RWPE2 (cell line): ENCODE data around the gene P2RX6.
"Not testable (repeated sequence)": the region's sequence is repeated elsewhere in the genome, so short reads cannot be mapped to it uniquely, and the experiment has no call there.

Experiments
- ATAC-seq: fragments of 200-7000 bp; cut with Tn5 transposase; 3 replicates; pipeline ENCODE4 v1.9.1; 2021; ENCODE audit warnings: low read depth
- DNase-seq: peaks from one replicate; pipeline ENCODE4 v3.0.0-alpha.2; 2020; ENCODE audit warnings: low spot score
- H3K27ac ChIP-seq: fragments of 450-650 bp; 2 replicates; pipeline ENCODE4 v1.5.1; 2017; ENCODE audit warnings: mild to moderate bottlenecking; ENCODE audit not compliant: poor library complexity, severe bottlenecking
- H3K27me3 ChIP-seq: fragments of 250-450 bp; sonication (Bioruptor Pico); 2 replicates; pipeline ENCODE4 v1.5.1; 2021; ENCODE audit warnings: mild to moderate bottlenecking, moderate library complexity; ENCODE audit not compliant: insufficient read depth, poor library complexity, severe bottlenecking
- H3K36me3 ChIP-seq: fragments of 250-450 bp; sonication (Bioruptor Pico); 2 replicates; pipeline ENCODE4 v1.5.1; 2020; ENCODE audit warnings: low read depth, mild to moderate bottlenecking, moderate library complexity
- H3K4me1 ChIP-seq: fragments of 250-450 bp; sonication (Bioruptor Pico); 2 replicates; pipeline ENCODE4 v1.5.1; 2021; ENCODE audit warnings: mild to moderate bottlenecking, moderate library complexity; ENCODE audit not compliant: insufficient read depth, poor library complexity, severe bottlenecking
- H3K4me3 ChIP-seq: fragments of 250-450 bp; sonication (Bioruptor Pico); 2 replicates; pipeline ENCODE4 v1.5.1; 2021; ENCODE audit warnings: mild to moderate bottlenecking, moderate library complexity; ENCODE audit not compliant: severe bottlenecking
- H3K9me3 ChIP-seq: fragments of 250-450 bp; sonication (Bioruptor Pico); 2 replicates; pipeline ENCODE4 v1.5.1; 2021; ENCODE audit warnings: mild to moderate bottlenecking, moderate library complexity; ENCODE audit not compliant: severe bottlenecking
- TF ChIP-seq, protein P1 (sequence below): fragments of 450-650 bp; IDR thresholded peaks from one replicate; pipeline ENCODE4 v1.5.1; 2017; ENCODE audit warnings: mild to moderate bottlenecking, moderate library complexity; ENCODE audit not compliant: poor library complexity, severe bottlenecking

The P2RX6 gene

DNA sequence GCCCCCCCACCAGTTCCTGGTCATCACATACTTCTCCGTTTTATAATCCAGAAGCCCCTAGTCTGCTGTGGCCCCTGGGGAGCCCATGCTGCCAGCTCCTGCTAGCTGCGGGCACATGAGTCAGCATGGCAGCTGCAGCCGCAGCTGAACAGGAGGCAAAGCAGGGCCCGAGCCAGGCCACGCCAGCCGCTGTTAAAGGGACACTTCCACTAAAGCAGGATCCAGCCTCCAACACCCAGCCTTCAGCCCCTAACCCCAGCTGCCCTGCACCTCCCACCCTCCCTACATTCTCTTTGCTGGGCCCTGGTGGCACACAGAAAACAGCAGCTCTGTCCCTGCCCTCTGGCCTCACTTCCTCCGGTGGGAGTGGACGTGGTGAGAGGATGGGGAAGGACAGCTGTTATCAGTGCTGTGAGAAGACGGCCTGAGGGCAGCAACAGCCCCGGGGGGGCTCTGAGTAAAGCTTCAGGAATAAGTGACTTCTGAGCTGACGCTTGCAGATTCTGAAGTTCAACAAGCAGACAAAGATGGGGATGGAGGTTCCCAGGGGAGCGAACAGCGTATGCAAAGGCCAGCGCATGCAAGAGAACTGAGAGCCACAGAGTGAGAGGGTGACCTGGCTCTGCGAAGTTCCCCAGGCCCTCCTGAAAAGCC is 30.1 kb downstream of the P2RX6 start:
- no peaks in the 10 kb centered on the region for H3K9me3 ChIP-seq
- H3K36me3 ChIP-seq: no peaks in the 10 kb centered on the region
- peak overlapping the region; percentile 28 for H3K4me3 ChIP-seq
- peaks cover 13% of the 10 kb centered on the region for H3K4me1 ChIP-seq
- ATAC-seq (peak; percentile 58), DNase-seq (no peak)
- H3K27me3 ChIP-seq: no peaks in the 10 kb centered on the region
- H3K27ac ChIP-seq: no peak overlapping the region
- TF ChIP-seq, protein P1, sequence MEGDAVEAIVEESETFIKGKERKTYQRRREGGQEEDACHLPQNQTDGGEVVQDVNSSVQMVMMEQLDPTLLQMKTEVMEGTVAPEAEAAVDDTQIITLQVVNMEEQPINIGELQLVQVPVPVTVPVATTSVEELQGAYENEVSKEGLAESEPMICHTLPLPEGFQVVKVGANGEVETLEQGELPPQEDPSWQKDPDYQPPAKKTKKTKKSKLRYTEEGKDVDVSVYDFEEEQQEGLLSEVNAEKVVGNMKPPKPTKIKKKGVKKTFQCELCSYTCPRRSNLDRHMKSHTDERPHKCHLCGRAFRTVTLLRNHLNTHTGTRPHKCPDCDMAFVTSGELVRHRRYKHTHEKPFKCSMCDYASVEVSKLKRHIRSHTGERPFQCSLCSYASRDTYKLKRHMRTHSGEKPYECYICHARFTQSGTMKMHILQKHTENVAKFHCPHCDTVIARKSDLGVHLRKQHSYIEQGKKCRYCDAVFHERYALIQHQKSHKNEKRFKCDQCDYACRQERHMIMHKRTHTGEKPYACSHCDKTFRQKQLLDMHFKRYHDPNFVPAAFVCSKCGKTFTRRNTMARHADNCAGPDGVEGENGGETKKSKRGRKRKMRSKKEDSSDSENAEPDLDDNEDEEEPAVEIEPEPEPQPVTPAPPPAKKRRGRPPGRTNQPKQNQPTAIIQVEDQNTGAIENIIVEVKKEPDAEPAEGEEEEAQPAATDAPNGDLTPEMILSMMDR: no peak

DNA sequence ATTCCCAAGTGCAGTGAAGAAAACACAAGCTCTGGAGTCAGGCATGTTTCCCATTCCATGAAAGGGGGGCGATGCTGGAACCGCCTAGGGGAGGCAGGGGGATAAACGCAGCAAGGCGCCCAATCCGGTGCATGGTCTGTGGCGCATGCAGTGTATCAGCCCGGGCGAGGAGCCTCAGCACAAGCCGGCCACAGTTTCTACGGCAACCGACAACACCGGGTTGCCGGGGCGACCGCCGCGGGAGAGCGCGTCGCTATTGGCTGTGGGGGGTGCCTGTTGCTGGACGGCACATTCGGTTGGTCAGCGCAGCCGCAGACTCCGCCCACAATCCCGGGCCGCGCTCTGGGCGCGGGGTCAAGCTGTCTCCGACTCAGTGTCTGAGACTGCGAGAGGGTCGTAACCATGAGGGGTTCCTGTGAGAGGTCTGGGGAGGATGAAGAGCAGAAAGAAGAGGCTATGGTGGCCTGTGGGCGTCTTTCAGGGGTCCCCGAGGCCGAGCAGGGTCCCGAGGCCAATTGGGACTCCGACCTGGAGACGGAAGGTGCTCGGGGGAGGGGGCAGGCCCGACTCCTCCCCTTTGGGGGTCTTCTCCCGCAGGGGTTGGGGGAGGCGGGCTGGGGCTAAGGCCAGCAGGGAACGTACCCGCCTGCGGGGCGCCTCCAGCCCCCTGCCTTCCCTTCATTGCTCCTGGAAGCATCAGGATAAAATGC is 30.8 kb downstream of the P2RX6 start, which contains the start of gene LRRC74B:
Gene LRRC74B (plus strand): TSS at position 362 of the 710 bp plus-strand sequence. CDS start 41 bp downstream, at position 403.
- TF ChIP-seq, protein P1: no peak
- ATAC-seq (peak; percentile 93), DNase-seq (peak; percentile 89)
- Histone ChIP-seq H3K27me3 (no peaks in the 10 kb centered on the region), H3K4me1 (peaks cover 13% of the 10 kb centered on the region), H3K4me3 (peak within 1 kb of the TSS; percentile 28), H3K36me3 (no peaks in the 10 kb centered on the region), H3K27ac (no peak within 1 kb of the TSS), H3K9me3 (no peaks in the 10 kb centered on the region)

DNA sequence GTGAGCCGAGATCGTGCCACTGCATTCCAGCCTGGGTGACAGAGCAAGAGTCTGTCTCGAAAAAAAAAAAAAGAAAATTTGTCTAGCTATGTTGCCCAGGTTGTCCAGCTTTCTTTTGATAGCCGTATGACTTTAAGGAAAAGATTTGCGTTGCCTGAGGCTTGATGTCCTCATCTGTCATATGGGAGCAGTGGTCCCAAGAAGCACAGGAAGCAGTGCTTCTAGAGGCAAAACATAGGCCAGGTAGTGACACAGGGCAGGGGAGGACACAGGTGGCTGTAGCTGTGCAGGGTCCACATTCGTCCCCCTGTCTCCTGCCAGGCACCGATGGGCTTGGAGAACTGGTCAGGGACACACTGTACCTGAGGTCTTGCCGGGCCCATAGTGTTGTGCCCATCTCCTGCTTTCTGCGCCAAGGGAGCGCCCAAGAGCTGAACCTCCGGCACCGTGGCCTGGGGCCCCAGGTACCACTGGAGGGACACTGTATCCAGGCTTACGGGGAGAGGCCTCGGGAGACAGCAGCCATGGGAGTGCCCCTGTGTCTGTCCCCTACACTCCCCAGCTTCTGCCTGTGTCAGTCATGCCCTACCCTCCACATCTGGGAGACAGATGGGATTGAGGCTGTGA is 32.2 kb downstream of the P2RX6 start:
- H3K27me3 ChIP-seq: no peaks in the 10 kb centered on the region
- H3K27ac ChIP-seq: no peak overlapping the region
- H3K9me3 ChIP-seq: no peaks in the 10 kb centered on the region
- no peak for DNase-seq
- TF ChIP-seq, protein P1: no peak
- no peaks in the 10 kb centered on the region for H3K36me3 ChIP-seq
- ATAC-seq: no peak
- no peak overlapping the region for H3K4me3 ChIP-seq
- H3K4me1 ChIP-seq: peaks cover 13% of the 10 kb centered on the region

DNA sequence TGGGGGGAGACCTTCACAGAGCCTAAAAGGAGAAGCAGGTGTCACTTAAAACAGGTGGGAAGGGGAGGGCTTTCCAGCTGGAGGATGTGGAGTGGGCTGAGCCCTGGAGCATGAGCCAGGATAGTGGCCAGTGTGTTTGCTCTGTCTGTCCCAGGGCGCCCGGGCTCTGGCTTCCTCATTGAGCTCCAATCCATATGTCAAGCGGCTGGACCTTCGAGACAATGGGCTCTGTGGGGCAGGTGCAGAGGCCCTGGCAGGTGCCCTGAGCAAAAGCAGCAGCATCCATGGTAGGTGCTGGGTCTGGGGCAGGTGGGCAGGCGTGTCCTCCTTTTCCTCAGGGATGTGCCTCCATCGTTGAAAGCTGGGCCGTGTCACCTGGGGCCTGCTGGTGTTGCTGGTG is 32.8 kb downstream of the P2RX6 start:
- H3K4me3 ChIP-seq: no peak overlapping the region
- peaks cover 13% of the 10 kb centered on the region for H3K4me1 ChIP-seq
- no peaks in the 10 kb centered on the region for H3K27me3 ChIP-seq
- DNase-seq: no peak
- no peaks in the 10 kb centered on the region for H3K9me3 ChIP-seq
- ATAC-seq: no peak
- H3K27ac ChIP-seq: no peak overlapping the region
- no peaks in the 10 kb centered on the region for H3K36me3 ChIP-seq
- TF ChIP-seq, protein P1: no peak

DNA sequence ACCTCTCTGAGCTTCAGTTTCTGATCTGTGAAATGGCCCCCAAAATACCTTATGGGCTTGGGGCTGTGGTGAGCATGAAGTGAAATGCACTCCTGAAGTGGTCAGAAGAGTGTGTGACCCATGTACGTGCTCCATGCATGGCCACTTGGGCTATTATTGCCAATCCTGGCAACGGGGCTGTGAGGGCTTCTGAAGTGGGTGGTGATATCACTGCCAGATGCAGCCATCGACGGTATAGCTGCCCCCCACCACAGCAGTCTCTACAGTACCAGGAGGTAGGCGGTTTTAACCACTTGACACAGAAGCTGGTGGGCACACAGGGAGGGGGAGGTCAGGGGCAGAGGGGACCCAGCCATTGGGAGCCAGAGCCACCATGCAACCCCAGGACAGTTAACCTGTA is 33.5 kb downstream of the P2RX6 start:
- H3K27ac ChIP-seq, H3K36me3 ChIP-seq, H3K4me3 ChIP-seq, H3K27me3 ChIP-seq, H3K9me3 ChIP-seq, DNase-seq, ATAC-seq: not testable (repeated sequence)
- H3K4me1 ChIP-seq: peaks cover 12% of the 10 kb centered on the region

DNA sequence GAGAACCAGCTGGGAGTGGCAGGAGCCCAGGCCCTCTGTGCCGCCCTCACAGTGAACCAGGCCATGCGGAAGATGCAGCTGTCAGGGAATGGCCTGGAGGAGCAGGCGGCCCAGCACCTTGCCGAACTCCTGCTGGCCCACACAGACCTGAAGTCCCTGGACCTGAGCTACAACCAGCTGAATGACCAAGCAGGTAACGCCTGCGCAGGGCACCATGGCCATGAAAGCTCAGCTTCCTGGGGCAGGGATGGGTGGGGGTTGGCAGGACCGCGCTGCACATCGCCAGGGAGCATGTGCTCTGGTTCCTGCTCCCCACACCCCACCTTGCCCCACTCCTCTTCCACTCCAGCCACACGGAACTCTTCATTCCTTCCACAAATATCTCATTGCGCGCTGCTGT is 34.0 kb downstream of the P2RX6 start:
- H3K4me1 ChIP-seq, H3K4me3 ChIP-seq, H3K27ac ChIP-seq, ATAC-seq, H3K9me3 ChIP-seq, DNase-seq, H3K36me3 ChIP-seq, H3K27me3 ChIP-seq: not testable (repeated sequence)
